GM12892 (cell line): ENCODE data around the gene LEMD1.

ENCODE experiments used
- POLR2A ChIP-seq: IDR thresholded peaks from 2 replicates; pipeline ENCODE4 v1.6.1; 2011; ENCODE audit warnings: low read depth, low read length, control low read depth
- POLR2AphosphoS5 ChIP-seq: IDR thresholded peaks from 2 replicates; pipeline ENCODE4 v1.6.1; 2011; ENCODE audit warnings: low read depth, low read length, control low read depth
- TAF1 ChIP-seq: IDR thresholded peaks from 2 replicates; pipeline ENCODE4 v1.6.1; 2011; ENCODE audit warnings: low read depth, mild to moderate bottlenecking, control low read depth, low read length, borderline replicate concordance

GRCh38 chr1:205453466-205453865 is 31.6 kb upstream of the LEMD1 start:
- TF ChIP-seq POLR2A (no peak), POLR2AphosphoS5 (no peak), TAF1 (no peak)
